OCI-LY7 (cell line): ENCODE results near the gene PRKAG2.

ENCODE experiments used
- EZH2phosphoT487 ChIP-seq: fragments of 200-600 bp; sonication (generic); IDR thresholded peaks from 2 replicates; pipeline ENCODE4 v1.6.1; 2018; ENCODE audit warnings: low read depth, borderline replicate concordance, mild to moderate bottlenecking, mixed run types, antibody characterized with exemption, low read length, moderate library complexity, mixed read lengths
- TF ChIP-seq, protein P1 (sequence below): fragments of 200-600 bp; sonication (generic); conservative IDR thresholded peaks from 2 replicates; pipeline ENCODE4 v1.5.1; 2014; ENCODE audit warnings: mild to moderate bottlenecking, antibody characterized with exemption, low read length, moderate library complexity, mixed read lengths

DNA sequence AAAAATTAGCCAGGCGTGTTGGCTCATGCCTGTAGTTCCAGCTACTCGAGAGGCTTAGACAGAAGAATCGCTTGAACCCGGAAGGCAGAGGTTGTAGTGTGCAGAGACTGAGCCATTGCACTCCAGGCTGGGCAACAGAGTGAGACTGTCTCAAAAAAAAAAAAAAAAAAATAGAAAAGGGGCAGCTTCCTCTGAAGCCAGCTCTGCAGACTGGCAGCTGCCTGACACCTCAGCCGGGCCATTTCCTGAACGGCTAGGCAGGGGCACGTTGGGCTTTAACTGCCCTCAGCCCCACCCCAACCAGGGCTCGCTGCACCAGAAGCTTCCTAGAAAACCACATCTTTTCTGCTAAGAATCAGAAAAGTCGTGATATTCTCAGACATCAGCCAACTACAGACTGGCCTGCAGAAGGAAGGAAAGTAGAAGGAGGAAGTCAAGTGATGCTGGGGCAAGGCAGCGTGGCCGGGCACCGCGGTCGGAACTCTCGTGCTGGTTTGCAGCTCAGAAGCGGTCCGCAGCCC is 38.0 kb downstream of the PRKAG2 start:
- TF ChIP-seq, protein P1, sequence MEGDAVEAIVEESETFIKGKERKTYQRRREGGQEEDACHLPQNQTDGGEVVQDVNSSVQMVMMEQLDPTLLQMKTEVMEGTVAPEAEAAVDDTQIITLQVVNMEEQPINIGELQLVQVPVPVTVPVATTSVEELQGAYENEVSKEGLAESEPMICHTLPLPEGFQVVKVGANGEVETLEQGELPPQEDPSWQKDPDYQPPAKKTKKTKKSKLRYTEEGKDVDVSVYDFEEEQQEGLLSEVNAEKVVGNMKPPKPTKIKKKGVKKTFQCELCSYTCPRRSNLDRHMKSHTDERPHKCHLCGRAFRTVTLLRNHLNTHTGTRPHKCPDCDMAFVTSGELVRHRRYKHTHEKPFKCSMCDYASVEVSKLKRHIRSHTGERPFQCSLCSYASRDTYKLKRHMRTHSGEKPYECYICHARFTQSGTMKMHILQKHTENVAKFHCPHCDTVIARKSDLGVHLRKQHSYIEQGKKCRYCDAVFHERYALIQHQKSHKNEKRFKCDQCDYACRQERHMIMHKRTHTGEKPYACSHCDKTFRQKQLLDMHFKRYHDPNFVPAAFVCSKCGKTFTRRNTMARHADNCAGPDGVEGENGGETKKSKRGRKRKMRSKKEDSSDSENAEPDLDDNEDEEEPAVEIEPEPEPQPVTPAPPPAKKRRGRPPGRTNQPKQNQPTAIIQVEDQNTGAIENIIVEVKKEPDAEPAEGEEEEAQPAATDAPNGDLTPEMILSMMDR: no peak
- TF ChIP-seq EZH2phosphoT487: no peak
